HEK293 (cell line): ENCODE results near the gene GNAZ.
"Not testable (repeated sequence)": the region's sequence is repeated elsewhere in the genome, so short reads cannot be mapped to it uniquely, and the experiment has no call there.

Experiments
- CTCF ChIA-PET: fragments of 350-600 bp; formaldehyde crosslinking; extraction: SDS; loops from one replicate; lab custom pipeline; 2021; ENCODE audit warnings: antibody characterized with exemption; lab: Yijun Ruan, JAX
- POLR2A ChIA-PET: fragments of 300-600 bp; formaldehyde crosslinking; extraction: SDS; loops from one replicate; lab custom pipeline; 2020; ENCODE audit warnings: antibody characterized with exemption, inconsistent platforms; lab: Yijun Ruan, JAX
- H3K27ac ChIP-seq: fragments of 200-500 bp; sonication (Bioruptor generic); 2 replicates; pipeline ENCODE4 v1.5.1; 2014; ENCODE audit warnings: low read depth, low read length, control low read depth, inconsistent platforms; ENCODE audit errors: extremely low read depth
- H3K36me3 ChIP-seq, 2 experiments: fragments of 200-500 bp in 1 of 2; sonication (Bioruptor generic) in 1 of 2; 1 replicate in 1 of 2; 2 replicates in 1 of 2; pipeline ENCODE4 v1.5.1; 2014 to 2017; ENCODE audit warnings: inconsistent platforms in 2 of 2, low read length in 2 of 2; ENCODE audit not compliant: control insufficient read depth in 2 of 2, insufficient read depth in 1 of 2
- H3K4me1 ChIP-seq: fragments of 200-500 bp; sonication (Bioruptor generic); 2 replicates; pipeline ENCODE4 v1.5.1; 2014; ENCODE audit warnings: mild to moderate bottlenecking, low read length, inconsistent platforms; ENCODE audit not compliant: control insufficient read depth, insufficient read depth
- H3K4me3 ChIP-seq: 2 replicates; pipeline ENCODE4 v1.5.1; 2011; ENCODE audit warnings: low read depth, mild to moderate bottlenecking, control low read depth, low read length, moderate library complexity
- H3K9me3 ChIP-seq: fragments of 200-500 bp; sonication (Bioruptor generic); 2 replicates; pipeline ENCODE4 v1.5.1; 2014; ENCODE audit warnings: low read depth, low read length, inconsistent platforms; ENCODE audit not compliant: control insufficient read depth, insufficient read depth
- INSM2 ChIP-seq: fragments of 450-650 bp; formaldehyde crosslinking; IDR thresholded peaks from 2 replicates; pipeline ENCODE4 v1.5.1; 2016; ENCODE audit warnings: missing biosample characterization, missing genetic modification characterization
- KLF16 ChIP-seq: fragments of 450-650 bp; formaldehyde crosslinking; IDR thresholded peaks from 2 replicates; pipeline ENCODE4 v1.5.1; 2017; ENCODE audit warnings: missing biosample characterization, missing genetic modification characterization
- RBAK ChIP-seq: fragments of 450-650 bp; formaldehyde crosslinking; IDR thresholded peaks from 2 replicates; pipeline ENCODE4 v1.5.1; 2016; ENCODE audit warnings: missing biosample characterization, missing genetic modification characterization
- SETDB1 ChIP-seq: IDR thresholded peaks from one replicate; pipeline ENCODE4 v1.6.1; 2017; ENCODE audit warnings: mild to moderate bottlenecking, low read length, moderate library complexity, mixed read lengths; ENCODE audit not compliant: insufficient read length
- SP2 ChIP-seq: fragments of 450-650 bp; formaldehyde crosslinking; IDR thresholded peaks from 2 replicates; pipeline ENCODE4 v1.5.1; 2016; ENCODE audit warnings: missing biosample characterization, missing genetic modification characterization
- ZBTB49 ChIP-seq: fragments of 450-650 bp; formaldehyde crosslinking; IDR thresholded peaks from 2 replicates; pipeline ENCODE4 v1.5.1; 2016; ENCODE audit warnings: missing biosample characterization, missing genetic modification characterization, low read depth
- ZEB2 ChIP-seq: fragments of 450-650 bp; formaldehyde crosslinking; IDR thresholded peaks from 2 replicates; pipeline ENCODE4 v1.5.1; 2016; ENCODE audit warnings: missing biosample characterization, missing genetic modification characterization
- ZNF133 ChIP-seq: fragments of 450-650 bp; formaldehyde crosslinking; IDR thresholded peaks from 2 replicates; pipeline ENCODE4 v1.5.1; 2016; ENCODE audit warnings: missing biosample characterization, missing genetic modification characterization
- ZNF148 ChIP-seq: fragments of 450-650 bp; formaldehyde crosslinking; IDR thresholded peaks from 2 replicates; pipeline ENCODE4 v1.5.0; 2017; ENCODE audit warnings: missing biosample characterization, missing genetic modification characterization, borderline replicate concordance
- ZNF214 ChIP-seq: fragments of 450-650 bp; formaldehyde crosslinking; IDR thresholded peaks from 2 replicates; pipeline ENCODE4 v1.5.1; 2017; ENCODE audit warnings: missing biosample characterization, mild to moderate bottlenecking, missing genetic modification characterization, borderline replicate concordance
- ZNF302 ChIP-seq: fragments of 450-650 bp; formaldehyde crosslinking; IDR thresholded peaks from 2 replicates; pipeline ENCODE4 v1.5.1; 2016; ENCODE audit warnings: missing biosample characterization, missing genetic modification characterization, low read depth
- ZNF354C ChIP-seq: fragments of 450-650 bp; formaldehyde crosslinking; IDR thresholded peaks from 2 replicates; pipeline ENCODE4 v1.5.1; 2016; ENCODE audit warnings: missing biosample characterization, missing genetic modification characterization, low read depth, borderline replicate concordance
- ZNF510 ChIP-seq: fragments of 450-650 bp; formaldehyde crosslinking; IDR thresholded peaks from 2 replicates; pipeline ENCODE4 v1.5.1; 2018; ENCODE audit warnings: mild to moderate bottlenecking, missing genetic modification characterization, missing biosample characterization; ENCODE audit not compliant: insufficient replicate concordance
- ZNF664 ChIP-seq: fragments of 450-650 bp; formaldehyde crosslinking; IDR thresholded peaks from 2 replicates; pipeline ENCODE4 v1.5.1; 2016; ENCODE audit warnings: missing biosample characterization, missing genetic modification characterization
- TF ChIP-seq, protein P1 (sequence below): fragments of 450-650 bp; formaldehyde crosslinking; IDR thresholded peaks from 2 replicates; pipeline ENCODE4 v1.5.1; 2016; ENCODE audit warnings: missing biosample characterization, missing genetic modification characterization

GNAZ gene

DNA sequence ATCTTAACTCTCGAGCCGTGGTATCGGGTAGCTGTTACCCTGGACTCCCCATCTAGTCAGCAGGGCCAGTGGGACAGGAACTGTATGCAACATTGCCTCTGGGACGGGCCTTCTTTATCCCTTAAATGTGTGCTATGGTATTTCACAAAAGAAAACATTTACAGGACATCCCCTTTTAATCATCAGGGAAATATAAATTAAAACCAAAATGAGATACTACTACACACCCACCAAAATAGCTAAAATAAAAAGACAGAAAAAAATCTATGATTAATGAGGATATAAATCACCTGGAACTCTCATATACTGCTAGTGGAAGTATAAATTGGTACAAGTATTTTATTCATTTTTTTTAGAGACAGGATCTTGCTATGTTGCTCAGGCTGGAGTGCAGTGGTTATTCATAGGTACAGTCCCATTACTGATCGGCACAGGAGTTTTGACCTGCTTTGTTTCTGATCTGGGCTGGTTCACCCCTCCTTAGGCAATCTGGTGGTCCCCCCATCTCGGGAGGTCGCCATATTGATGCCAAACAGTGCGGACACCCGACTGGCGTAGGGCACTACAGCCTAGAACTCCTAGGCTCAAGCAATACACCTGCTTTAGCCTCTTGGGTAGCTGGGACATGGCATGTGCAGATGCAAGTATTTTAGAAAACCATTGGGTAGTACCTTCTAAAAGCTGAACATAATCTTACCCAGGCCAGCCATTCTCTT lies 62.2 kb downstream of the GNAZ start:
- ChIA-PET CTCF (interaction anchor here (0.7 to 6.1 kb wide), 8 partner anchors 8 to 555 kb away, joined by 3 to 161 read pairs (median 4); partner anchors contain the start of gene RSPH14), POLR2A (interaction anchor here (1.6 kb wide), 1 partner anchor 174 kb away, joined by 3 read pairs; no protein-coding TSS in a partner anchor)
- Histone ChIP-seq H3K36me3 (no peaks in the 10 kb centered on the region), H3K27ac (no peak overlapping the region), H3K4me1 (no peaks in the 10 kb centered on the region), H3K9me3 (no peaks in the 10 kb centered on the region), H3K4me3 (no peak overlapping the region)
- no peak for TF ChIP-seq RBAK (tag by site-specific recombination)
- TF ChIP-seq, protein P1, sequence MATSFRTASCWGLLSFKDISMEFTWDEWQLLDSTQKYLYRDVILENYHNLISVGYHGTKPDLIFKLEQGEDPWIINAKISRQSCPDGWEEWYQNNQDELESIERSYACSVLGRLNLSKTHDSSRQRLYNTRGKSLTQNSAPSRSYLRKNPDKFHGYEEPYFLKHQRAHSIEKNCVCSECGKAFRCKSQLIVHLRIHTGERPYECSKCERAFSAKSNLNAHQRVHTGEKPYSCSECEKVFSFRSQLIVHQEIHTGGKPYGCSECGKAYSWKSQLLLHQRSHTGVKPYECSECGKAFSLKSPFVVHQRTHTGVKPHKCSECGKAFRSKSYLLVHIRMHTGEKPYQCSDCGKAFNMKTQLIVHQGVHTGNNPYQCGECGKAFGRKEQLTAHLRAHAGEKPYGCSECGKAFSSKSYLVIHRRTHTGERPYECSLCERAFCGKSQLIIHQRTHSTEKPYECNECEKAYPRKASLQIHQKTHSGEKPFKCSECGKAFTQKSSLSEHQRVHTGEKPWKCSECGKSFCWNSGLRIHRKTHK (tag by site-specific recombination) = no peak
- TF ChIP-seq ZBTB49 (tag by site-specific recombination) = no peak
- TF ChIP-seq ZEB2 = no peak
- TF ChIP-seq ZNF664 (tag by site-specific recombination) = peak; percentile 94

DNA sequence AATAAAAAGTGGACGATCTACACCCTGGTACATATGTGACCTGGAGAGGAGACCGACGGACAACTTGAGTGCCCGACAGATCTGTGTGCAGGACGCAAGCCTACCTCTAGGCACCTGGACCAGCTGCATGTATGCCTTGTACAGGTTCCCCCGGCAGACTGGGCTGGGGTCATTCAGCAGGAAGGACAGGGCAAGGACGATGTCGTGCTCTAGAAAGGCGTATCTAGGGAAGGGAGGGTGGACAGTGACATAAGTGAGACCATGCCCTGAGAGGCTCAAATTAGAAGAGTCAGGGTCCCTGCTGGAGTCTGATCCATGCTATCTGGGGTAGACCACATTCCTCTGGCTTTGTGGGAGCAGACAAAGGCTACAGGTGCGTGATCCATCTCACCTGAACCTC lies 63.6 kb downstream of the GNAZ start:
- Histone ChIP-seq H3K9me3 (no peaks in the 10 kb centered on the region), H3K27ac (no peak overlapping the region), H3K4me1 (no peaks in the 10 kb centered on the region)
- POLR2A ChIA-PET = no interaction called here
- CTCF ChIA-PET = interaction anchor here (1.7 to 6.1 kb wide), 2 partner anchors 11 to 176 kb away, joined by 5 to 161 read pairs; partner anchors contain the start of gene RAB36
- TF ChIP-seq INSM2 = no peak
- no peak for TF ChIP-seq ZNF510 (tag by site-specific recombination)
- no peak for TF ChIP-seq ZNF354C (tag by site-specific recombination)
- no peak for TF ChIP-seq SETDB1
- no peak for TF ChIP-seq SP2 (tag by site-specific recombination)
- no peak for TF ChIP-seq ZNF148
- no peak for TF ChIP-seq ZNF214 (tag by site-specific recombination)
- TF ChIP-seq ZNF302 (tag by site-specific recombination) = no peak
- TF ChIP-seq KLF16 (tag by site-specific recombination) = no peak
- TF ChIP-seq ZNF133 (tag by site-specific recombination) = no peak
- TF ChIP-seq, all 188 proteins: peak for 0
- Histone ChIP-seq H3K36me3 (no peaks in the 10 kb centered on the region), H3K4me3 (no peak overlapping the region)

DNA sequence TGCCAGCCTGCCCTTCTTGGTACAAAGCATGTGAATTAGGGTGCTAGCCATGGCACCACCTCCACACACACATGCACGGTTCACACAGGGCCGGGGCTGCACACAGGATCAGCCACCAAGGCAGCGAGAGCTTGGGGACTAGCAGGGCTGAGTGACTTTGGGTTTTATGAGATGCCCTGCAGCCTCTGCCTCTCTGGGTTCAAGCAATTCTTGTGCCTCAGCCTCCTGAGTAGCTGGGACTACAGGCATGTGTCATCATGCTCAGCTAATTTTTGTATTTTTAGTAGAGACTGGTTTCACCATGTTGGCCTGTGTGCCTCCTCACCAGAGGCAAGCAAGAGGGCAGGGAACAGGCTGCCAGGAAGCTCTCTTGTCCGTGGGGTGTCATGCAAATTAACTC lies 66.7 kb downstream of the GNAZ start:
- CTCF ChIA-PET = interaction anchor here (1.8 to 6.0 kb wide), 2 partner anchors 8 to 179 kb away, joined by 9 to 56 read pairs; no protein-coding TSS in a partner anchor
- POLR2A ChIA-PET, H3K9me3 ChIP-seq, H3K4me3 ChIP-seq, H3K27ac ChIP-seq, H3K36me3 ChIP-seq, H3K4me1 ChIP-seq: not testable (repeated sequence)
